Stimulated activated CD8-positive, alpha-beta memory T cell treated with anti-CD3 and anti-CD28 coated beads, Interleukin-4, amount 100 ng/mL, for 24 hours (primary cell): ENCODE data around the gene RIMKLB.
"Not testable (repeated sequence)": the region's sequence is repeated elsewhere in the genome, so short reads cannot be mapped to it uniquely, and the experiment has no call there.

Experiments
- DNase-seq: peaks from one replicate; pipeline ENCODE4 v3.0.0-alpha.2; 2020; ENCODE audit warnings: low read depth

RIMKLB gene

GRCh38 chr12:8779281-8779680 is 81.5 kb downstream of the RIMKLB start:
- DNase-seq = no peak

GRCh38 chr12:8779862-8780261 is 82.1 kb downstream of the RIMKLB start:
- no peak for DNase-seq

GRCh38 chr12:8780389-8780788 is 82.6 kb downstream of the RIMKLB start:
- no peak for DNase-seq

GRCh38 chr12:8781381-8782127 is 83.8 kb downstream of the RIMKLB start:
- no peak for DNase-seq

- DNase-seq = no peak
Measured at GRCh38 chr12:8784290-8784888, 86.6 kb downstream of the RIMKLB start.

GRCh38 chr12:8785499-8785898 is 87.7 kb downstream of the RIMKLB start:
- DNase-seq = no peak

- DNase-seq = not testable (repeated sequence)
Measured at GRCh38 chr12:8787206-8787605, 89.4 kb downstream of the RIMKLB start.

- not testable (repeated sequence) for DNase-seq
Measured at GRCh38 chr12:8788706-8789105, 90.9 kb downstream of the RIMKLB start.

- not testable (repeated sequence) for DNase-seq
Measured at GRCh38 chr12:8789341-8790013, 91.7 kb downstream of the RIMKLB start.

GRCh38 chr12:8793226-8793625 is 95.4 kb downstream of the RIMKLB start:
- DNase-seq = not testable (repeated sequence)

GRCh38 chr12:8794611-8795010 is 96.8 kb downstream of the RIMKLB start:
- DNase-seq = not testable (repeated sequence)

- DNase-seq = no peak
Measured at GRCh38 chr12:8796831-8797626, 99.2 kb downstream of the RIMKLB start.

- DNase-seq = not testable (repeated sequence)
Measured at GRCh38 chr12:8801213-8801612, 103.4 kb downstream of the RIMKLB start.

GRCh38 chr12:8804833-8805232 is 107.0 kb downstream of the RIMKLB start:
- DNase-seq = not testable (repeated sequence)

- not testable (repeated sequence) for DNase-seq
Measured at GRCh38 chr12:8805487-8805886, 107.7 kb downstream of the RIMKLB start.

GRCh38 chr12:8807084-8807483 is 109.3 kb downstream of the RIMKLB start:
- not testable (repeated sequence) for DNase-seq

- DNase-seq = not testable (repeated sequence)
Measured at GRCh38 chr12:8810112-8810511, 112.3 kb downstream of the RIMKLB start.

GRCh38 chr12:8813572-8814357 is 116.0 kb downstream of the RIMKLB start:
- DNase-seq = no peak

GRCh38 chr12:8816448-8817050 is 118.8 kb downstream of the RIMKLB start:
- no peak for DNase-seq

- no peak for DNase-seq
Measured at GRCh38 chr12:8817856-8818255, 120.1 kb downstream of the RIMKLB start.

- no peak for DNase-seq
Measured at GRCh38 chr12:8818526-8818925, 120.7 kb downstream of the RIMKLB start.
